GM21447 (cell line): ENCODE results near the gene ABCC1.

Experiments used
- ATAC-seq: cut with Tn5 transposase; IDR thresholded peaks from one replicate; pipeline ENCODE4 v1.9.1; 2021; ENCODE audit not compliant: unreplicated experiment

The ABCC1 gene

DNA sequence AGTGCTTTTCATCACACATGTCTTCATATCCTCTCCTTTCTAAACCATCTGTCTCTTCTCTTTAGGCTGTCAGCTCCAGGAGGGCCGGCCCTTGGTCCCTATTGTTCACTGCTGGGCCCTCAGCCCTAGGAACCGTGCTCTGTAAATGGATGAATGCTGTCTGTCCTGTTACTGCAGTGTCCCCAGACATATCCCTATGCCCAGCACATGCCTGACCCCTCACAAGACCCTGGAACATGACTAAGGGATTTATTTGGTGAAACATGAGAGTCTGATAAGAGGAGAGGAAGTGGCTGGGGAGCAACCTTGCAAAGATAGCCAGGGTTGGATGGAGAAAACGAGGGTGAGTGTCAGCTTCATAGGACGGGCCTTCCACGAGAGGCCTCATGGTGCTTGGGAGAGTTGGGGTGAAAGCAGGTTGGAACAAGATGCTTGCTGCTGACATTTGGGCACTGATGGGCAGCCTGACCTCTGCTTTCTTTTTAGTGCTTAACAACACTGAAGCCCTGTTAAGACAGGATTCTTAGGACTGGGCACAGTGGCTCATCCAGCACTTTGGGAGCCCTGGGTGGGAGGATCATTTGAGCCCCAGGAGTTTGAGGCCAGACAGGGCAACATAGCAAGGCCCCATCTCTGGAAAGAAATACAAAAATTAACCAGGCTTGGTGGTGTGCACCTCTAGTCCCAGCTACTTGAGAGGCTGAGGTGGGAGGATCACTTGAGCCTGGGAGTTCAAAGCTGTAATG, 39.0 kb downstream of the ABCC1 start:
- ATAC-seq = no peak

GRCh38 chr16:15990902-15991301, 41.5 kb downstream of the ABCC1 start:
- ATAC-seq = no peak

- no peak for ATAC-seq
These were observed 43.7 kb downstream of the ABCC1 start for GRCh38 chr16:15993128-15993527.

DNA sequence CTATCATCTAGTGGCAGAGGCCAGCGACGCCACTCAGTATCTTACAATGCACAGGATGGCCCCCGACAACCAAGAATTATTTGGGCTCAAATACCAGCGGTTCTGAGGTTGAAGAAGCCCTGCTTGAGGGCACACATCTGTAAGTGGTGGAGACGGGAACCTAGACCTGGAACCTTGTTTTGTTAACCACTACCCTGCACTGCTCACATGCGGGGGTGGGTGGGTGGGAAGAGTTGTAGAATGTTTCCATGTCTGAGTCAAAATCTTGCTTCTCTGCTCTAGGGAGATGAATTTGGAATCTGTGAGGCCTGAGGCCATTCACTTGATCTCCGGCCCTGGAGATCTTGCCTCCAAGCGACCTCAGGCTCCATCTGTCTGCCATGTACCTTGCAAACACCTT, 44.1 kb downstream of the ABCC1 start:
- ATAC-seq = no peak

DNA sequence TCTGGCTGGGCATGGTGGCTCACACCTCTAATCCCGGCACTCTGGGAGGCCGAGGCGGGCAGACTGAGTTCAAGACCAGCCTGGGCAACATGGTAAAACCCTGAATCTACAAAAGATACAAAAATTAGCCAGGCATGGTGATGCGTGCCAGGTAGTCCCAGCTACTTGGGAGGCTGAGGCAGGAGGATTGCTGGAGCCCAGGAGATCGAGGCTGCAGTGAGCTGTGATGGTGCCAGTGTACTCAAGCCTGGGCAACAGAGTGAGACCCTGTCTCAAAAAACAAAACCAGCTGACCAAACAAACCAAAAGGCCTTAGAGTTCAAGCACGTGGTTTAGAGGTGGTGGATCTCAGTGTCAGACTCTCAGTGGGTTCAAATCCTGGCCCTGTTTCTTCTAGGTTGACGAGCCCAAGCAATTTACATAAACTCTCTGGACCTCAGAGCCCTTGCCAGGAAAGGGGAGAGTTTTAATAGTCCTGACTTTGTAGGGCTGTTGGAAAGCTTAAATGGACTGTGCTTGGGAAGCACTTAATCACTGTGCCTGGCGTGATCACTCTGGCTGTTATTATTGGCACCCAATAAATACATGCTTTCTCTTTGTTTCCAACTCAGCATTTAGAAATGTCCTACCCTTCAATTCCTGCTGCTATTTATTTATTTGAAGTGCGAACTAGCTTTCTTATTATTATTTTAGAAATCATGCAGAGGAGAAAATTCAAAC, 44.7 kb downstream of the ABCC1 start:
- no peak for ATAC-seq

- ATAC-seq = no peak
These were observed 47.2 kb downstream of the ABCC1 start for GRCh38 chr16:15996432-15997109.

DNA sequence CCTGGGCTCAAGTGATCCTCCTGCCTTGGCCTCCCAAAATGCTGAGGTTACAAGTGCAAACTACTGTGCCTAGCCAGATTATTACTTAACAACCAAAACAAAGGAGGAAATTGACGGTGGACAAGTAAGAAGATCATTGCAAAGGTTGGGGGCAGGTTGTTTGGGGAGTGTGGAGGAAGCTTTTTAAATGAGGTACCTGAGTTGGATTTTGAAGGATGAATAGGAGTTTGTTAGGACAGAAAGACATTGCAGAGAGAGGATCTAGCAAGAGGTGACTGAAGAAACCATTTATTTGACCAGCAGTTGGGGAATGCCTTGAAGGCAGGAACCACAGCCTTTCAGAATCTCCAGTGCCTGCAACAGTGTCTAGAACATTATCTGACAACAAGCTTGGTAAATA, 51.3 kb downstream of the ABCC1 start:
- no peak for ATAC-seq

- ATAC-seq = no peak
These were observed 52.3 kb downstream of the ABCC1 start for GRCh38 chr16:16001596-16002255.

DNA sequence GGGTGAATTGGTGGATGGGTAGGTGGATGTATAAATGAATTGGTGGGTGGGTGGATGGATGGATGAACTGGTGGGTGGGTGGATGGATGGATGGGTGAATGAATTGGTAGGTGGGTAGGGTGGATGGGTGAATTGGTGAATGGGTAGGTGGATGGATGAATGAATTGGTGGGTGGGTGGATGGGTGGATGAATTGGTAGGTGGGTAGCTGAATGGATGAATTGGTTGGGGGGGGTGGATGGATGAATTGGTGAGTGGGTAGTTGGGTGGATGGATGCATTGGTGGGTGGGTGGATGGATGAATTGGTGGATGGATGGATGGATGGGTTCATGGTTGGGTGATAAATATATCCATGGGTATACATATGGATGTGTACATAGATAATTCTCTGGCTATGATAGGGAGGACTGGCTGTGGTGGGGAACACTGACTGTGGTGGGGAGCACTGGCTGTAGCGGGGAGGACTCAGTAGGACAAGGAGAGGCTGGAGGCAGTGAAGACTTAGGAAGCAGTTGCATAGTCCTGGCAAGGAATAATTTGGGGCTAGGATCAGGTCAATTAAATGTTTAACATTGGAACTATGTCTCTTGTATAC, 54.4 kb downstream of the ABCC1 start:
- no peak for ATAC-seq

DNA sequence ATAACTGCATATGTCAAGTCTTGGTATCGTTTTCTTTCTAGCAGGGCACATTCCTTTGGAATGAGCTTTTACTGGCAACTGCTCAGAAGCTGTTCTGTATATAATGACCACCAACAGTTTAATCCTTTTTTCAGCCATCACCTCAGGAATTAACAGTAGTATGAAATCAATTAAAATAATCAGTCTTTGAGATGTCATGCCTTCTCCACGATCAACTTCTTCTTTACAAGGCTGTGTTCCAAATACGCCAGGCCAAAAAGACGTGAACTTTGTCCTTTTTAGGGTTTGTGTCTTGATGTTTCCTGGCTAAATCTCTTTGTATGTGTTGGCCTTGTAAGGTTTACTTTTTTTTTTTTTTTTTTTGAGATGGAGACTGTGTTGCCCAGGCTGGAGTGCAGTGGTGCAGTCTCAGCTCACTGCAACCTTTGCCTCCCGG, 54.9 kb downstream of the ABCC1 start:
- no peak for ATAC-seq

DNA sequence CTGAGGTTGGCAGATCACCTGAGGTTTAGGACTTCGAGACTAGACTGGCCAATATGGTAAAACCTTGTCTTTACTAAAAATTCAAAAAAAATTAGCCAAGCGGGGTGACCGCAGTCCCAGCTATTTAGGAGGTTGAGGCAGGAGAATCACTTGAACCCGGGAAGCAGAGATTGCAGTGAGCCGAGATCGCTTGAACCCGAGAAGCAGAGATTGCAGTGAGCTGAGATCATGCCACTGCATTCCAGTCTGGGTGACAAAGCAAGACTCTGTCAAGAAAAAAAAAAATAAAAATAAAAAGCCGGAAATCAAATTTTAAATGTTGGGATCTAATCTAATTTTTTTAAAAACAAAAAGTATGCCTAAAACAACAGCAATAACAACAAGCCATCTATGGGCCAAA, 56.3 kb downstream of the ABCC1 start:
- no peak for ATAC-seq

DNA sequence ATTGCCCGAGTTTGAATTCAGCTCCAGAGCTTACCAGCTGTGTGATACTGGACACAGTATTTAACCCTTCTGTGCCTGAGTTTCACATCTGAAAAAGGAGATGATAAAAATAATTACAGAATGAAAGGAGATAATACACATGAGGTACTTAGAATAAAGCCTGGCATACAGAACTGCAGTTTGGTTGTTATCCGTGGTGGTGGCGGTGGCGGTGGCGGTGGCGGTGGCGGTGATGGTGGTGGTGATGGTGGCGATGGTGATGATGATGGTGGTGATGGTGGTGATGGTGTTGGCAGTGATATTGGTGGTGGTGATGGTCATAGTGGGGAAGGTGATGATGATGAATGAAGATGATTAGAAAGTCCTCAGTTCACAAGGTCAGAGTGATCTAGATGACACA, 57.2 kb downstream of the ABCC1 start:
- no peak for ATAC-seq

- peak; percentile 77 for ATAC-seq
These were observed 58.3 kb downstream of the ABCC1 start for GRCh38 chr16:16007743-16008111.

- ATAC-seq = no peak
These were observed 59.2 kb downstream of the ABCC1 start for GRCh38 chr16:16008666-16009065.

GRCh38 chr16:16009401-16009800, 60.0 kb downstream of the ABCC1 start:
- no peak for ATAC-seq

- ATAC-seq = no peak
These were observed 60.8 kb downstream of the ABCC1 start for GRCh38 chr16:16010194-16010593.

DNA sequence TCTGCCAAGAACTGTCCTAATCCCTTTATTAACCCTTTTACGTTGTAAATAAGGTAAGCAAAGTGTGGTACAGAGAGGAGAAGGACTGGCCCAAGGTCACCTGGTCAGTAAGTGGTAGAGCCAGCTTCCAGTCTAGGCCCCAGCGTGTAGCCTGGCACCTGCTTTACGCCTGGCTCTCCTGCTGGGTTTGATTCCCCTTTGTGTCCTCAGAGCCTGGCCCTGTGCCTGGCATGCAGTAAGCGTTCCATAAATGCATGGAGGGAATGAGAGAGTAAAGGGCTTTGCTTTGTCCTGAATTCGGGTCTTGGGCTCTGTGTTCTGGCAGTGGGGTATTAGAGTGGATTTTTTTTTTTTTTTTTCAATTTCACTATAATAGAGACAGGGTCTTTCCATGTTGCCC, 62.7 kb downstream of the ABCC1 start:
- ATAC-seq = no peak

GRCh38 chr16:16013812-16014211, 64.4 kb downstream of the ABCC1 start:
- ATAC-seq = no peak

GRCh38 chr16:16014329-16015224, 65.2 kb downstream of the ABCC1 start:
- no peak for ATAC-seq

DNA sequence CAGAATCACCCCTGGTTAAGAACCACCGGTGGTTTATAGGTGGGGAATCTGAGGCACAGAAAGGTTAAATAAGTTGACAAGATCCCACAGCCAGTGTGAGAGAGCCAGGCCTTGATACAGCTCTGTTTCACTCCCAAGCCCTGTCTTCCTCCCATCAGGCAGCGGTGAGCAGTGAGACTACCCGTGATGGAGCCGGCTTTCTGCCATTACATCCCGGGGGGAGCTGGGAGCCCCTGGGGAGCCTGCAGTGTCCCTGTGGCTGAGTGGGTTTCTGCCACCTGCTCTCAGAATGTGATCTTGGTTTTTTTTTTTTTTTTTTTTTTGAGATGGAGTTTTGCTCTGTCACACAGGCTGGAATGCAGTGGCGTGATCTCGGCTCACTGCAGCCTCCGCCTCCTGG, 66.4 kb downstream of the ABCC1 start:
- ATAC-seq = no peak
